Kidney (tissue), 14 donors: Measurements from ENCODE around the gene SUN2. TPM values are rescaled to one million over a fixed set of nuclear protein-coding genes. Genes with fewer than 3 reads are reported as not detected.

Source experiments
- DNase-seq, 5 donors: peaks; one replicate each; pipeline ENCODE4 v3.0.0-alpha.2; 2013 to 2020
- FAIRE-seq: peaks from 2 replicates; lab custom pipeline; 2012; peaks lifted over from hg19 to GRCh38; lab: Jason Lieb, UNC
- H3K27ac ChIP-seq, 2 donors: one replicate each; pipeline ENCODE4 v1.7.0; 2013; ENCODE audit warnings: low read depth in 2 of 2, low read length in 2 of 2, inconsistent platforms in 1 of 2
- H3K27me3 ChIP-seq: one replicate; pipeline ENCODE4 v1.7.1; 2013; ENCODE audit warnings: low read length, inconsistent platforms; ENCODE audit not compliant: control insufficient read depth, insufficient read depth
- H3K36me3 ChIP-seq, 3 donors: one replicate each; pipeline versions ENCODE4 v1.7.0 to v1.7.1; 2013; ENCODE audit warnings: low read length in 3 of 3, control low read depth in 1 of 3, inconsistent platforms in 1 of 3; ENCODE audit not compliant: insufficient read depth in 3 of 3, control insufficient read depth in 2 of 3
- H3K4me1 ChIP-seq, 3 donors: one replicate each; pipeline versions ENCODE4 v1.7.0 to v1.7.1; 2013; ENCODE audit warnings: low read length in 3 of 3, inconsistent platforms in 1 of 3, low read depth in 1 of 3; ENCODE audit not compliant: control insufficient read depth in 2 of 3, insufficient read depth in 2 of 3
- H3K4me3 ChIP-seq, 3 donors: one replicate each; pipeline versions ENCODE4 v1.7.0 to v1.8.1; 2013; ENCODE audit warnings: low read length in 3 of 3, control low read depth in 1 of 3, inconsistent platforms in 1 of 3
- H3K9ac ChIP-seq, 3 donors: one replicate each; pipeline versions ENCODE4 v1.7.0 to v1.7.1; 2013; ENCODE audit warnings: low read length in 3 of 3, control low read depth in 1 of 3, inconsistent platforms in 1 of 3
- H3K9me3 ChIP-seq, 3 donors: one replicate each; pipeline versions ENCODE4 v1.7.0 to v1.7.1; 2013; ENCODE audit warnings: low read length in 3 of 3, control low read depth in 1 of 3, inconsistent platforms in 1 of 3; ENCODE audit not compliant: control insufficient read depth in 2 of 3, insufficient read depth in 1 of 3
- CTCF ChIP-seq: IDR thresholded peaks from 3 replicates; pipeline ENCODE4 v1.5.1; 2012; ENCODE audit warnings: mild to moderate bottlenecking, moderate library complexity, borderline replicate concordance; ENCODE audit not compliant: insufficient read depth; ENCODE audit errors: extremely low read depth
- intact Hi-C: fragments of 100-400 bp; cut with DNase I; formaldehyde crosslinking; loops from one replicate; pipeline ENCODE4 v1.11.1; 2022
- polyA plus RNA-seq: library from polyadenylated mRNA; stranded (reverse); fragments of 350-450 nt; fragmentation: Illumina TruSeq; extraction: RNeasy Lipid Tissue Mini Kit (QIAGEN cat#74804); gene quantifications from one replicate; pipeline ENCODE4 v1.2.3, GENCODE V29; 2014; ENCODE audit warnings: low read depth, low replicate concordance; ENCODE audit not compliant: insufficient read depth
- total RNA-seq: library from RNA; stranded (reverse); fragmentation: NEBNext Ultra II Directional; extraction: Animal tissue kit (Norgen Biotek cat#: 25700); gene quantifications from one replicate; pipeline ENCODE4 v1.2.1, GENCODE V29; 2021
- donor health status: control.
- donor health status: control.
- donor health status: control.
- donor health status: control.
- donor health status: control.
- donor health status: DM: yes; HTN: yes; CAD: no.
- donor health status: Normal renal cell carcinoma (clear cell type).

Gene SUN2
- total and polyA plus RNA-seq, 2 donors from 2014 or later = 41.7 to 199 TPM

GRCh38 chr22:38718414-38718813 lies 37.4 kb downstream of the SUN2 start:
- Histone ChIP-seq H3K9ac (no peak overlapping the region), H3K4me1 (peaks cover 0 to 4% (median 0%) of the 10 kb centered on the region in 3 donors), H3K4me3 (no peak overlapping the region), H3K9me3 (no peaks in the 10 kb centered on the region), H3K27ac (no peak overlapping the region), H3K36me3 (peaks cover 4 to 36% (median 23%) of the 10 kb centered on the region in 3 donors), H3K27me3 (no peaks in the 10 kb centered on the region)
- FAIRE-seq (no peak), DNase-seq (peak in 4 of 5 donors; percentile 39 to 85 (median 51))
- TF ChIP-seq CTCF = peak; percentile 33
- intact Hi-C loops = no loop called here

GRCh38 chr22:38717244-38717643 lies 38.6 kb downstream of the SUN2 start:
- Histone ChIP-seq H3K4me1 (peaks cover 0 to 10% (median 0%) of the 10 kb centered on the region in 3 donors), H3K4me3 (no peak overlapping the region), H3K27ac (no peak overlapping the region), H3K36me3 (peaks cover 3 to 28% (median 17%) of the 10 kb centered on the region in 3 donors), H3K9me3 (no peaks in the 10 kb centered on the region), H3K9ac (no peak overlapping the region), H3K27me3 (no peaks in the 10 kb centered on the region)
- TF ChIP-seq CTCF = no peak
- no peak for DNase-seq
- no peak for FAIRE-seq
- intact Hi-C loops = no loop called here

- Histone ChIP-seq H3K4me3 (no peak overlapping the region), H3K4me1 (peaks cover 0 to 12% (median 0%) of the 10 kb centered on the region in 3 donors), H3K27me3 (no peaks in the 10 kb centered on the region), H3K9ac (no peak overlapping the region), H3K36me3 (peaks cover 2 to 28% (median 16%) of the 10 kb centered on the region in 3 donors), H3K27ac (no peak overlapping the region), H3K9me3 (no peaks in the 10 kb centered on the region)
- FAIRE-seq (no peak), DNase-seq (peak in 1 of 5 donors; percentile 45)
- intact Hi-C loops = no loop called here
- TF ChIP-seq CTCF = no peak
Observed at GRCh38 chr22:38716826-38717225, 39.0 kb downstream of the SUN2 start.

- FAIRE-seq = no peak
- no peak overlapping the region for H3K4me3 ChIP-seq
- intact Hi-C loops = no loop called here
- no peak for TF ChIP-seq CTCF
- DNase-seq = no peak
- H3K27me3 ChIP-seq = no peaks in the 10 kb centered on the region
- no peaks in the 10 kb centered on the region for H3K9me3 ChIP-seq
- H3K9ac ChIP-seq = no peak overlapping the region
- H3K27ac ChIP-seq = no peak overlapping the region
- peaks cover 0 to 12% (median 0%) of the 10 kb centered on the region in 3 donors for H3K4me1 ChIP-seq
- peaks cover 2 to 25% (median 12%) of the 10 kb centered on the region in 3 donors for H3K36me3 ChIP-seq
Observed at GRCh38 chr22:38716271-38716670, 39.5 kb downstream of the SUN2 start.
